Testis (tissue), 3 donors: ENCODE results near the gene LYPD6B. TPM values are rescaled to one million over a fixed set of nuclear protein-coding genes. Genes with fewer than 3 reads are reported as not detected.

ENCODE experiments used
- DNase-seq: peaks from one replicate; pipeline ENCODE4 v3.0.0-alpha.2; 2019
- H3K27ac ChIP-seq, 2 donors: fragments of 200-600 bp; sonication (generic); one replicate each; pipeline ENCODE4 v1.5.1; 2019
- H3K27me3 ChIP-seq: fragments of 200-600 bp; sonication (generic); one replicate; pipeline ENCODE4 v1.5.1; 2019
- H3K36me3 ChIP-seq: fragments of 200-600 bp; sonication (generic); one replicate; pipeline ENCODE4 v1.5.1; 2017; ENCODE audit warnings: low read depth; ENCODE audit errors: missing control alignments
- H3K4me1 ChIP-seq: fragments of 200-600 bp; sonication (generic); one replicate; pipeline ENCODE4 v1.5.1; 2019
- H3K4me3 ChIP-seq, 2 donors: fragments of 200-600 bp; sonication (generic); one replicate each; pipeline ENCODE4 v1.5.1; 2017 to 2019
- H3K9me3 ChIP-seq: fragments of 200-600 bp; sonication (generic); one replicate; pipeline ENCODE4 v1.5.1; 2017
- CTCF ChIP-seq, 3 experiments: fragments of 450-650 bp in 2 of 3; fragments of 200-600 bp in 1 of 3; sonication (generic) in 1 of 3; IDR thresholded peaks; one replicate each; pipeline ENCODE4 v1.5.1; 2016 to 2019; ENCODE audit warnings: antibody characterized with exemption in 3 of 3, mild to moderate bottlenecking in 2 of 3, moderate library complexity in 1 of 3
- POLR2A ChIP-seq: fragments of 450-650 bp; IDR thresholded peaks from one replicate; pipeline ENCODE4 v1.6.1; 2017; ENCODE audit warnings: antibody characterized with exemption, mild to moderate bottlenecking, moderate library complexity
- WGBS, 2 donors: methylation state at CpG; one replicate each; pipeline ENCODE4 v1.1.5; 2018; 5-methylcytosine and 5-hydroxymethylcytosine counted together
- intact Hi-C: fragments of 100-400 bp; cut with DNase I; formaldehyde crosslinking; loops from one replicate; pipeline ENCODE4 v1.15.1; 2023; ENCODE audit warnings: low total_unique reads
- polyA plus RNA-seq: library from polyadenylated mRNA; stranded (reverse); fragments of 350-450 nt; fragmentation: Illumina TruSeq; extraction: RNeasy Lipid Tissue Mini Kit (QIAGEN cat#74804); gene quantifications from one replicate; pipeline ENCODE4 v1.2.3, GENCODE V29; 2014; ENCODE audit warnings: low read depth, low replicate concordance; ENCODE audit not compliant: insufficient read depth
- total RNA-seq, 2 donors: library from RNA; depleted of rRNA; stranded (reverse); fragments of >200 nt; gene quantifications; one replicate each; pipeline ENCODE4 v1.2.3, GENCODE V29; 2016

LYPD6B gene
- total and polyA plus RNA-seq, 3 donors from 2014 or later = 41.9 to 53.0 (median 45.2) TPM

GRCh38 chr2:149221898-149222297, 183.4 kb downstream of the LYPD6B start:
- DNase-seq = no peak
- no peak overlapping the region for H3K4me3 ChIP-seq
- no peaks in the 10 kb centered on the region for H3K4me1 ChIP-seq
- no peaks in the 10 kb centered on the region for H3K27me3 ChIP-seq
- intact Hi-C loops = no loop called here
- WGBS, 2 donors = 43 to 48% methylated on average over 9 of the region's 9 CpGs
- H3K9me3 ChIP-seq = no peaks in the 10 kb centered on the region
- no peaks in the 10 kb centered on the region for H3K36me3 ChIP-seq
- TF ChIP-seq CTCF (IDR thresholded peaks at IDR 0.05) = no peak
- no peak for TF ChIP-seq POLR2A
- no peak overlapping the region for H3K27ac ChIP-seq

GRCh38 chr2:149223472-149224095, 185.1 kb downstream of the LYPD6B start:
- H3K27me3 ChIP-seq = no peaks in the 10 kb centered on the region
- DNase-seq = no peak
- H3K27ac ChIP-seq = no peak overlapping the region
- WGBS, 2 donors = 61 to 67% methylated on average over 2 of the region's 2 CpGs
- intact Hi-C loops = no loop called here
- no peaks in the 10 kb centered on the region for H3K4me1 ChIP-seq
- H3K36me3 ChIP-seq = no peaks in the 10 kb centered on the region
- no peak overlapping the region for H3K4me3 ChIP-seq
- TF ChIP-seq POLR2A (no peak), CTCF (IDR thresholded peaks at IDR 0.05) (no peak)
- no peaks in the 10 kb centered on the region for H3K9me3 ChIP-seq

- Histone ChIP-seq H3K36me3 (no peaks in the 10 kb centered on the region), H3K4me1 (no peaks in the 10 kb centered on the region), H3K9me3 (no peaks in the 10 kb centered on the region), H3K4me3 (no peak overlapping the region), H3K27ac (no peak overlapping the region), H3K27me3 (no peaks in the 10 kb centered on the region)
- no peak for DNase-seq
- TF ChIP-seq CTCF (IDR thresholded peaks at IDR 0.05) (no peak), POLR2A (no peak)
- intact Hi-C loops = no loop called here
- WGBS, 2 donors = 60 to 70% methylated on average over 5 of the region's 5 CpGs
Measured at GRCh38 chr2:149224543-149224942, 186.0 kb downstream of the LYPD6B start.

- Histone ChIP-seq H3K27ac (no peak overlapping the region), H3K27me3 (no peaks in the 10 kb centered on the region), H3K4me1 (no peaks in the 10 kb centered on the region), H3K36me3 (no peaks in the 10 kb centered on the region), H3K4me3 (no peak overlapping the region), H3K9me3 (no peaks in the 10 kb centered on the region)
- intact Hi-C loops = no loop called here
- no peak for DNase-seq
- WGBS, 2 donors = 62 to 67% methylated on average over 2 of the region's 2 CpGs
- no peak for TF ChIP-seq CTCF (IDR thresholded peaks at IDR 0.05)
- TF ChIP-seq POLR2A = no peak
Measured at GRCh38 chr2:149225446-149225845, 186.9 kb downstream of the LYPD6B start.

- H3K4me1 ChIP-seq = no peaks in the 10 kb centered on the region
- no peak overlapping the region for H3K4me3 ChIP-seq
- intact Hi-C loops = no loop called here
- WGBS, 2 donors = 81 to 85% methylated on average over 6 of the region's 6 CpGs
- DNase-seq = no peak
- H3K36me3 ChIP-seq = no peaks in the 10 kb centered on the region
- H3K9me3 ChIP-seq = no peaks in the 10 kb centered on the region
- H3K27me3 ChIP-seq = no peaks in the 10 kb centered on the region
- H3K27ac ChIP-seq = no peak overlapping the region
- TF ChIP-seq CTCF (IDR thresholded peaks at IDR 0.05) (no peak), POLR2A (no peak)
Measured at GRCh38 chr2:149226790-149227189, 188.3 kb downstream of the LYPD6B start.
